NK-92 (cell line): ENCODE data around the gene ERC2.

Source experiments
- DNase-seq: peaks from one replicate; lab custom pipeline; 2025; ENCODE audit not compliant: unreplicated experiment; lab: John Stamatoyannopoulos, UW

Gene ERC2

GRCh38 chr3:55805169-55805568 lies 663.1 kb downstream of the ERC2 start:
- no peak for DNase-seq

GRCh38 chr3:55804170-55805095 lies 663.8 kb downstream of the ERC2 start:
- no peak for DNase-seq

DNA sequence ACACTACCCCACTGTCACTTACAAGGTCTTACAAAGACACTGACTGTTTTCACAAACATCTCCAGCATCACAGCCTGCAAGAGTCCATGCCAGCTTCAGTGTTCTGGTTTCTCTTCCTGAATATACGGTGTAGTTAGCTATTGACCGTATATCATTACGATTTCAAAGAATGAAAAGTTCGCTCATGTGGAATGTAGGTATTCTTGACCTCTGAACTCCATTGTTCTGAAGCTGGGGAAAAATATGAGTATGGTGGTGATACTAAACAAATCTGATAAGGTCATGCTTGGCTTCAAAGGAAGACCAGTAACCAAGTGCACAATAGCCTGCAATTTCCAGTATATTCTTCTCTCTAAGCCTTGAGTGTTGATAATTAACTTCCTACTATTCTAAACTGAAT lies 665.5 kb downstream of the ERC2 start:
- no peak for DNase-seq

DNA sequence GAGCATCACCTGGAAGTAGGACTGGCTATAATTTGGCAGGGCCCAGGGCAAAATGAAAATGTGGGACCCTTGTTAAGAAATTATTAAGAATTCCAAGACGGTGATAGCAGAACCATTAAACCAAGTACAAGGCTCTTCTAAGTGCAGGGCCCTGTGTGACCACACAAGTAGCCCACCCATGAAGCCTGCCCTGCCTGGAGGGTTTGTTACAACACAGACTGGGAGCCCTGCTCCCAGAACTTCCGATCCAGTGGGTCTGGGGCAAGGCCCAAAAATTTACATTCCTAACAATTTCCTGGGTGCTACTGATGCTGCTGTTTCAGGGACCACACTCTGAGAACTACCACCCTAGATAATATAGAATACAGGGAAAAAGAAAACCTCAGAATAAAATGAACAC lies 666.6 kb downstream of the ERC2 start:
- DNase-seq = no peak

DNA sequence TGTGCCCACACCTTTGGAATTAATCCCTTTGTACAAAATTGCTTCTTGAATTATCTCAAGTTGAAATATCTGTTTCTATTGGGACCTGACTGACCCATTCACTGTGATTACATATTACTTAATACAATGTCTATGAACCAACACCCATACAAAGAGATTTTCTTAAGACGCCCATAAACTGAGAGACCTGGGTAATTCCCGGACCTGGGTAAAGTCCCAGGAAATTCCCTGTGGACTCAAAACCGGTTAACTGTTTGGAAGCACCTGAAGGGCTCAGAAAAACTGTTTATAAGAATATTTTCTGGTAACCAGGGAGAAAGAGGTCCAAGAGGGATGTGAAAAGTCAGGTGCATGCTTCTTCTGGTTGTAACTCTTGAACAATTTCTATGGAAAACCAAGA lies 667.2 kb downstream of the ERC2 start:
- DNase-seq = no peak

DNA sequence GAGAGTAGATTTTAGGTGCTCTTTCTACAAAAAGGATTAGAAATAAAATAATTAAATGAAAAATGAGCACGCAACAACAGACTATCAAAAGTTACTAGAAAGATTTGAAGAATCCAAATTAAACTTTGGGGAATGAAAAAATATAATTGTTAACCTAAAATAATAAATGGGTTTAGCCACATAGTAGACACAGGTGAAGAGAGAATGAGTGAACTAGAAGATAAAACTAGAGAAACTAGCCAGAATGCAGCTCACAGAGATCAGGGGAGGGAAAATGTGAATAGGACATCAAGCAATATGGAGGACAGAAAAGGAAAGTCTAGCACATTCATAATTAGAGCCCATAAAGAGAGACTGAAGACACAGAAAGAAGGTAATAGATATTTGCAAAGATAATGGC lies 670.5 kb downstream of the ERC2 start:
- DNase-seq = no peak

DNA sequence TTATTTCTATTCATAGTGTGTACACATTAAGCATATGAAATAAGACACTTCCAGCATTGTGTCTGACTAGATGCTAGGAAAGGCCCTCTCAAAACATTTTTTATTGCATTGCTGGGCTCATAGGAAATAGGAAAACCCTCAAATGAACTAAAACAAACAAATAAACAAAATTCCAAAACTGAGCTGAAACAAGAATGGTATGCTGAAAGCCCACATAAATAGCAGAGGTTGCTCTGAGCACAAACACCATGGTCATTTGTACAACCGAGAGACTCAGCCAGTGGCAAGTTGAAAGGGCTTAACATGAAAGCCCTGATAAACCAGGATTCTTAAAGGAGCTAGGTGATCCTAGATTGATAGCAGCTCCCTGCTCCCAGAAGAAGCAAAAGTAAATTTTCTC lies 671.2 kb downstream of the ERC2 start:
- DNase-seq = no peak

DNA sequence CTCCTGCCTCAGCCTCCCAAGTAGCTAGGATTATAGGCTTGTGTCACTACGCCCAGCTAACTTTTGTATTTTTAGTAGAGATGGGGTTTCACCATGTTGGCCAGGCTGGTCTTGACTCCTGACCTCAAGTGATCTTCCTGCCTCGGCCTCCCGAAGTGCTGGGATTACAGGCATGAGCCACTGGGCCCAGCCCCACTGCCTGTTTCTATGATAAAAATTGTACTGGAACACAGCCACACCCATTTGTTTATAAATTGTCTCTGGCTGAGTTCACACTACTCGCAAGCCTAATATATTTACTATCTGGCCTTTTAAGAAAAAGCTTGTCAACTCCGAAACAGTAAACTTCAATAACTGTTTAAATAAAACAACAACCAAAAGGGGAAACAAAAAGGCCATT lies 671.7 kb downstream of the ERC2 start:
- DNase-seq = no peak

DNA sequence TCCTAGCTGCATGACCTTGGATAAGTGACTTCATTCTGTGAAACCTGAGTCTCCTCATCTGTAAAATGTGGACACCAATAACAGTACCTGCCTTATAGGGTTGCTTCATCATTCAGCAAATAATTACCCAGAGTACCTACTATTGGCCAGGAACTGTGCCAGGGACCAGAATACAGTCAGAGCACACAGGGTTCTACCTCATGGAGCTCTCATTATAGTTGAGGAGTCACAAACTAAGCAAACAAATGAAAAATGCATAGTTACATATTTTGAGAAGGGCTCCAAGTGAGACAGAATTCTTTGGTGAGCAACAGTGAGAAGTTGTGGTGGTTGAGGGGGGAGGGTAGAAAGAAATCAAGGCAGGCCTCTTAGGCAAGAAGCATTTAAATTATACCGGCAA lies 672.5 kb downstream of the ERC2 start:
- DNase-seq = no peak

DNA sequence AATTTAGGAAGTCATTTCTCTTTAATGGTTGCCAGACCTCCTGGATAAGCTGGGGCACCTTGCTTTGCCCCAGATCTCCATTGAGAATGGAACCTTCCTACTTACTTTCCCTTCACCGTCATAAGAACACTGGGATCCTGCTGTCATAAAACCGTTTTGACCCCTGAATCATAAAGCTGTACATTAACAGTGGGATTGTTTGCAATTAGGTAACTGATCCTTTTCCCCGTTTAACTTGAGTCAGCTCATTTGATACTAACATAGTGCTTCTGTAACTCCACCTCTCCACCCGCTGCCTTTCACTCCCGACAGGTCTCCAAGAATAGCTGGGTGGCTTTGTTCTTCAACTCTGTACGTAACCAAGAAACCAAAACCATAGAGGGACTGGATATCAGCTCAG lies 673.0 kb downstream of the ERC2 start:
- no peak for DNase-seq

DNA sequence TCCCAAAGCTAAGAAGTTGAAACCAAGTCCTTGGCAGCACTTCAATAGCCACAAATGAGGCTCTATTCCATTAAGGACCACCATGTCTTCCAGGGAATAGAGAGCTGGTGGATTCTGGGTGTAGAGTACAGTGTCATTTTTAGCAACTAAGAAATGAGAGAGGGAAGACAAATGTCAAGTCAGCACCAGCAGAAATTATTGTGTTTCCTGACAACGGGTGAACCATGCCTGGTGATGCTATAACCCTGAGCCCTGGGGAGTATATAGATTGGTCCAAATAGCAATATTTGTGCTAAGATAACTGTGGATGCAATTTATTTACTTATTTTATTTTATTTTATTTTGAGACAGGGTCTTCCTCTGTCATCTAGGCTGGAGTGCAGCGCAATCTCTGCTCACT lies 675.5 kb downstream of the ERC2 start:
- DNase-seq = no peak

- no peak for DNase-seq
Observed at GRCh38 chr3:55792009-55792408, 676.3 kb downstream of the ERC2 start.

DNA sequence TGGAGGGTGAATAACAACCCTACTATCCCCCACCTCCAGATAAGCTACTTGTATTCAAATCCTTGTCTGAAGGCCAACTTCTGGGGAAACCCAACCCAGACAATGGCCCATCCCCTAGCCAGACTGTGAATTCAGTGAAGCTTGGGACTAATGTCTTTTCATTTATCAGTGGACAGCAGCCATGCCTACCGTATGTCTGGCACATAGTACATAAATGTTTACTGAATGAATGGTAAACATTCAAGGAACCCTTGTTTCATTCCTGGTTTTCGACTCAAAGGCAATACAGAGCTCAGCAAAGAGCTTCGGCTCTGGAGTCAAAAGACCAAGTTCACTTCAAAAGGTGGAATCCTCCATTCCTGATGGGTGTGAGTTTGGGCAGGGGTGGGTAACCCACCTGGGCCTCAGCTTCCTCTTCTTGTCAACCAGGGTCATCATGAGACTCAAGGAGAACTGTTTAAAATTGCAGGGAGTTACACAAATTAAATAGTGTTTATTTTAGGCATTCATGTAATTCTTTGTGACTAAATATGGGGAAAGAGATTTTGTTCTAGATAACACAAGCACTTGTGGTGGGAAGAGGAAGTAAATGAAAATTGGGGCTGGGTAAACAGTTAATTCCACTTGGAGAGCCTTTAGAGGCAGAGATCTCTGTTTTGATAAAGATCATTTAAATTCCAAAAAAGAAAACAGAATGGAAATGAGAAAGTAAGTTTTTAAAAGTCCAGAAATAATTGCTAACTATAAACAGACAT lies 677.5 kb downstream of the ERC2 start:
- DNase-seq = no peak

DNA sequence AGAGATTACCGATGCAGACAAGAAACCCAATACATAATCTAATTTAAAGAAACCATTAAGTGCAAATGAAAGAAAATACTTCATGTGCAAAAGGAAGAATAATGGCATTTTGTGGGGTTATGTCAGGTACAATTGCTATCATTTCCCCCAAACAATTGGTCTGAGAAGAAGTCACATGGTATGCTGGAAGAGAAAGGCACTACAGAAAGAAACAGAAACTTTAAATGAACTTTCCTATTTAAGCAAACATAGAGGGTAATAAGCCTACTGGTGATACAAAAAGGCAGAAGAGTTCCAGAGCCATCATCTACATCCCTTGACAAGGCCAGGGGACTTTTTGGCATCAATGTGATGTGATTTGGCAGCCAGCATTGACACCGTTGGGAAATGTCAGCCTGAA lies 678.8 kb downstream of the ERC2 start:
- DNase-seq = no peak

GRCh38 chr3:55782807-55783206 lies 685.5 kb downstream of the ERC2 start:
- DNase-seq = no peak

DNA sequence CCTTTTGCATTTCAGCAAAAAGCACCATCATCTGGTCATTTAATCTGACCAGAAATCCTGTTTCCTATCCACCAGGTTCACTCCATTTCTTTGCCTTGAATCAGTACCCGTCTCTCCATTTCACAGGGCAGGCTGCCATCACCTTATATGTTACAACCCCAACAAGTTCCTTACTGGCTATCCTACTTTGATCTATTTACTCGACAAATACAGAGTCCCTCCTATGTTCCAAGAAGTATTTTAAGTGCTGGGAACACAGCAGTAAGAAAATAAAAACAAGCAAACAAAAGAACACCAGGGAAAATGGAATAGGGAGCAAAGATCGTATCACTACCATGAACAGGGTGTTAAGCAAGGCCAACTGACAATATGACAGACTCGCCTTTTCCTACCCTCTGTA lies 685.9 kb downstream of the ERC2 start:
- DNase-seq = no peak

- no peak for DNase-seq
Observed at GRCh38 chr3:55780913-55781312, 687.4 kb downstream of the ERC2 start.

- DNase-seq = no peak
Observed at GRCh38 chr3:55779543-55779942, 688.7 kb downstream of the ERC2 start.

- no peak for DNase-seq
Observed at GRCh38 chr3:55775366-55776154, 692.7 kb downstream of the ERC2 start.

- DNase-seq = no peak
Observed at GRCh38 chr3:55774856-55775255, 693.4 kb downstream of the ERC2 start.

GRCh38 chr3:55771503-55771902 lies 696.8 kb downstream of the ERC2 start:
- no peak for DNase-seq

GRCh38 chr3:55770077-55770476 lies 698.2 kb downstream of the ERC2 start:
- DNase-seq = no peak
